ENCODE data around the gene ZNF560. TPM values are rescaled to one million over a fixed set of nuclear protein-coding genes. Genes with fewer than 3 reads are reported as not detected.

Gene ZNF560
- total RNA-seq, 1 donor, result not detected

GRCh38 chr19:9445037-9445436 lies 53.4 kb downstream of the ZNF560 start:
- no peak for DNase-seq (ENCODE audit: low read depth in 2 of 3, low spot score in 2 of 3)

DNA sequence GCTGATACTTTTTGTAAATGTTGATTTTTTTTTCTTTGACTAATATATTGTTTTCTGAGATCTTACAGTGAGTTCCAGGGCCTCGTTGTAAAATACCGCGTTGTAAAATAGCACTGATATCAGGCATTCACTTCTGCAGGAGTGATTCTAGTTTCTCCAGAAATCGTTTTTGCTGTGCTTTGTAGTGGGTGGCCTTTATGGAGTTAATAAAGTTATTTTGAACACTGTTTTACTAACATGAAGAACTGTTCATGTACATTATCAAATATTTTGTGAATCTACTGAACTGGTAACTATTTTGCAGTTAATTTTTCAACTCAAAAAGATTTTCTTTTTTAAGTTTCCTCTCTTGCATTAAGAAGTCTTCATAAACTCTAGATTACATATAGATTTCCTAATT lies 62.1 kb downstream of the ZNF560 start:
- DNase-seq (ENCODE audit: low read depth in 2 of 3, low spot score in 2 of 3), result no peak

DNA sequence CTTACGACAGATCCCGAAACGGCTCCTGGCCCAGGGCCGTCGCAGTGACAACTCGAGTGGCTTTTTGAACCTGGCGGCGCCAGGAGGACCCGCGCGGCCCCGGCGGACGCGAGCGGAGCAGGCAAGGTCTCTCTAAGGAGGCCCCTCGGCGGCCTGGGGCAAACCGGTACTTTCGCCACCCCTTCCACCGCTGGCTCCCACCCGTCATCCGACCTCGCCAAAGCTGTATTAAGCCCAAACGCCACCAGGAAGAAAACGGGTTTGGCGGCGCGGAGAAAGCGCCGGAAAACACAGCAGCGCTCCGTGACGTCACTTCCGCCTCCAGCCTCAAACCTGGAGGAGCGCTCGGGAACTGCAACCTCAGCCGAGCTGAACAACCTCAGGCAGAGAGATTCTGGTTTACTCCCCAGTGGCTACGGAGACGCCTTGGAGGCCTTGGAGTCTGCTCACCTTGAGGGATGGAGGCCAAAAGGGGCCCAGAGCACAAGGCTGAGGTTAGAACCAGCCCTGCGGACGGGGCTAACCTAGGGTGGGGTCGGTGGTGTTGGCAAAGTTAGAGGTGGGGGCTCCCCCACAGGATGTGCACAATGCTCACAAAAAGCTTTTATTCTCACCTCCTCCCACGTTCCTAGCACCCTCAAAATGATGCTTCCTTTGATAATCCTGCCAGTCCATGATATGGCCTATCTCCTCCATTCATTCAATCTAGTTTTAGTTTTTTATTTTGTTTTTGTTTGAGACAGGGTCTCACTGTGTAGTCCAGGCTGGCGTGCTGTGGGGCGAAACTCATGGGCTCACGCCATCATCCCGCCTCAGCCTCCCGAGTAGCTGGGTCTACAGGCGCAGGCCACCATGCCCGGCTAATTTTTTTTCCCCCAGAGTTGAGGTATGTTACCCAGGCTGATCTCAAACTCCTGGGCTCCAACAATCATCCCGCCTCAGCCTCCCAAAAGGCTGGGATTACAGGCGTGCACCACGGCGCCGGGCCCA lies 62.8 kb downstream of the ZNF560 start, which contains the start of gene ZNF266:
TSS of gene ZNF266 (minus strand) at position 295 of the 990 bp plus-strand sequence. CDS start 15,484 bp downstream, outside the sequence.
- peak; percentile 93 to 98 (median 96) for DNase-seq (ENCODE audit: low read depth in 2 of 3, low spot score in 2 of 3)

DNA sequence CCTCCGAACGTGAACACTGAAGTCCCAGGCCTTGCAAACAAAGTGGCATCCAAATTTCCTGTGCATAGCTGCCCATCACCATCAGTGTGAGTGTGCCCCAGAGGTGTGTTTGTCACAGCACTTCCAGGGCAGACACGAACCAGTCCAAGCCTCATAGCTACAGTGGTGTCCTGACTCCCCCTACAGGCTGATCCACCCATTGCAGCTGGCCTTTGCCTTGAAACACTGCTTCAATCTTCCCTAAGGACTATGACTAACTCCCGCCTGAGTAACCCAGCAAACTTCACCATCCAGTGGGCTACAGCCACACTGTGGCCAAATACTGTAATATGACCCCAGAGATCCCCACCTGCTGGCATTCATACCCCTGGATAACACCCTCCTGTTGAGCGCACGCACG lies 66.9 kb downstream of the ZNF560 start:
- DNase-seq (ENCODE audit: low read depth in 2 of 3, low spot score in 2 of 3), result peak in 1 of 3 donors; percentile 28

DNA sequence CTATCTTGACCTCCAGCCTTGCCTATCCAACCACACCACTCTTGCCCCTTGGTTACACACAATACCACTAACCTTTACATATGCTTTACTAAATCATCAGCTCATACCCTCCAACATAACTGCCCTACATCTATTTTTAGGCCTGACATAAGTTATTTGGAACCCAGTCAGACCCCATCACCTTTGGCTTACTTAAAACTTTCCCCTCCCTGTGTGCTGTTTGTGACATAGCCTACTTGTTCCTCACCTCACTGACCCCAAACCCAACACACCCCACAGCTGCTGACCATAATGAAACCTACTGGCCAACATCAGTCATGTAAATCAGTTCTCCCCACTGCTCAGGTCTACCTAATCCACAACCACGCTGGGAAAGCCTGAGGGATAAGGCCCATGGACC lies 68.0 kb downstream of the ZNF560 start:
- DNase-seq (ENCODE audit: low read depth in 2 of 3, low spot score in 2 of 3), result no peak

GRCh38 chr19:9427941-9428340 lies 70.5 kb downstream of the ZNF560 start:
- DNase-seq (ENCODE audit: low read depth in 2 of 3, low spot score in 2 of 3), result no peak

Other genes starting within 250 kb of the ZNF560 start
- not detected for gene OR7E24, start 247.7 kb downstream of the ZNF560 start, total RNA-seq
- 12.4 TPM for gene ZNF699, start 188.8 kb downstream of the ZNF560 start, total RNA-seq
- 10.8 TPM for gene ZNF559, start 174.4 kb downstream of the ZNF560 start, total RNA-seq
- 0.81 TPM for gene ZNF177, start 135.6 kb downstream of the ZNF560 start, total RNA-seq
- gene ZNF266, start 63.0 kb downstream of the ZNF560 start, total RNA-seq, result 14.5 TPM
- gene ZNF426, start 40.0 kb upstream of the ZNF560 start, total RNA-seq, result 15.3 TPM
- 22.6 TPM for gene ZNF121, start 85.9 kb upstream of the ZNF560 start, total RNA-seq
- gene ZNF561, start 122.6 kb upstream of the ZNF560 start, total RNA-seq, result 36.1 TPM
- 18.9 TPM for gene ZNF562, start 176.5 kb upstream of the ZNF560 start, total RNA-seq